KMS-11 (cell line): ENCODE results near the gene CDH4.

ENCODE experiments used
- H2AFZ ChIP-seq: fragments of 200-600 bp; sonication (generic); 2 replicates; pipeline ENCODE4 v1.6.1; 2016; ENCODE audit warnings: antibody characterized with exemption, mixed run types, low read depth
- H3K27ac ChIP-seq: fragments of 200-600 bp; sonication (generic); 2 replicates; pipeline ENCODE4 v1.6.1; 2016; ENCODE audit warnings: mild to moderate bottlenecking, mixed run types
- H3K27me3 ChIP-seq: fragments of 200-600 bp; sonication (generic); 2 replicates; pipeline ENCODE4 v1.6.1; 2017; ENCODE audit warnings: mild to moderate bottlenecking, low read depth, mixed run types, moderate library complexity; ENCODE audit not compliant: insufficient read depth
- H3K36me3 ChIP-seq: fragments of 200-600 bp; sonication (generic); 2 replicates; pipeline ENCODE4 v1.6.1; 2017; ENCODE audit warnings: mild to moderate bottlenecking, mixed run types; ENCODE audit not compliant: insufficient read depth
- H3K4me1 ChIP-seq: fragments of 200-600 bp; sonication (generic); 2 replicates; pipeline ENCODE4 v1.6.1; 2016; ENCODE audit warnings: mild to moderate bottlenecking, low read depth, mixed run types; ENCODE audit not compliant: poor library complexity, severe bottlenecking
- H3K4me2 ChIP-seq: fragments of 200-600 bp; sonication (generic); 2 replicates; pipeline ENCODE4 v1.7.0; 2016; ENCODE audit warnings: mild to moderate bottlenecking, mixed run types
- H3K4me3 ChIP-seq: fragments of 200-600 bp; sonication (generic); IDR thresholded peaks from 2 replicates; pipeline ENCODE4 v1.6.1; 2017; ENCODE audit warnings: low read depth, low read length, mixed read lengths; ENCODE audit not compliant: insufficient read depth
- H3K79me2 ChIP-seq: fragments of 200-600 bp; sonication (generic); 2 replicates; pipeline ENCODE4 v1.6.1; 2016; ENCODE audit warnings: low read depth, mixed run types; ENCODE audit not compliant: insufficient read depth
- H3K9ac ChIP-seq: fragments of 200-600 bp; sonication (generic); 2 replicates; pipeline ENCODE4 v1.6.1; 2016; ENCODE audit warnings: mild to moderate bottlenecking, mixed run types
- H4K20me1 ChIP-seq: fragments of 200-600 bp; sonication (generic); 2 replicates; pipeline ENCODE4 v1.6.1; 2016; ENCODE audit warnings: mild to moderate bottlenecking, mixed run types; ENCODE audit not compliant: insufficient read depth
- CTCF ChIP-seq: fragments of 200-600 bp; sonication (generic); conservative IDR thresholded peaks from 2 replicates; pipeline ENCODE4 v1.6.1; 2017; ENCODE audit warnings: low read depth, mild to moderate bottlenecking, antibody characterized with exemption, low read length, moderate library complexity, mixed read lengths

Gene CDH4

GRCh38 chr20:61924858-61925554, 672.9 kb downstream of the CDH4 start:
- H3K4me3 ChIP-seq = no peak overlapping the region
- H3K4me2 ChIP-seq = no peak overlapping the region
- H4K20me1 ChIP-seq = no peaks in the 10 kb centered on the region
- H3K79me2 ChIP-seq = no peaks in the 10 kb centered on the region
- H3K27me3 ChIP-seq = peaks cover 39% of the 10 kb centered on the region; the same call in 1 of the 2 replicates
- H3K36me3 ChIP-seq = no peaks in the 10 kb centered on the region
- H3K27ac ChIP-seq = no peak overlapping the region
- H3K4me1 ChIP-seq = no peaks in the 10 kb centered on the region
- no peak for TF ChIP-seq CTCF
- no peak overlapping the region for H3K9ac ChIP-seq
- H2AFZ ChIP-seq = no peak overlapping the region

GRCh38 chr20:61925555-61926252, 673.6 kb downstream of the CDH4 start:
- Histone ChIP-seq H4K20me1 (no peaks in the 10 kb centered on the region), H3K36me3 (no peaks in the 10 kb centered on the region), H3K27ac (no peak overlapping the region), H3K9ac (no peak overlapping the region), H3K27me3 (peaks cover 46% of the 10 kb centered on the region; the same call in 1 of the 2 replicates), H3K79me2 (no peaks in the 10 kb centered on the region), H3K4me2 (no peak overlapping the region), H3K4me1 (no peaks in the 10 kb centered on the region), H2AFZ (no peak overlapping the region), H3K4me3 (no peak overlapping the region)
- TF ChIP-seq CTCF = no peak

- Histone ChIP-seq H3K27ac (no peak overlapping the region), H3K9ac (no peak overlapping the region), H3K4me1 (no peaks in the 10 kb centered on the region), H3K27me3 (peaks cover 50% of the 10 kb centered on the region; the same call in 1 of the 2 replicates), H3K4me2 (no peak overlapping the region), H4K20me1 (no peaks in the 10 kb centered on the region), H3K4me3 (no peak overlapping the region), H3K36me3 (no peaks in the 10 kb centered on the region), H2AFZ (no peak overlapping the region), H3K79me2 (no peaks in the 10 kb centered on the region)
- TF ChIP-seq CTCF = no peak
These were observed 674.2 kb downstream of the CDH4 start for GRCh38 chr20:61926253-61926613.

GRCh38 chr20:61926796-61927192, 674.7 kb downstream of the CDH4 start:
- no peak overlapping the region for H3K4me3 ChIP-seq
- peaks cover 55% of the 10 kb centered on the region; the same call in 1 of the 2 replicates for H3K27me3 ChIP-seq

More at GRCh38 chr20:61926796-61927192, 674.7 kb downstream of the CDH4 start:
- Histone ChIP-seq H3K9ac (no peak overlapping the region), H3K27ac (no peak overlapping the region), H2AFZ (no peak overlapping the region), H3K36me3 (no peaks in the 10 kb centered on the region), H3K4me1 (no peaks in the 10 kb centered on the region), H4K20me1 (no peaks in the 10 kb centered on the region), H3K4me2 (no peak overlapping the region), H3K79me2 (no peaks in the 10 kb centered on the region)
- no peak for TF ChIP-seq CTCF
